HG03095 (cell line): ENCODE measurements around the gene SF1.

Experiments used
- ATAC-seq: cut with Tn5 transposase; IDR thresholded peaks from one replicate; pipeline ENCODE4 v1.9.1; 2021; ENCODE audit warnings: moderate library complexity; ENCODE audit not compliant: unreplicated experiment

Gene SF1

GRCh38 chr11:64728757-64729365, 49.5 kb downstream of the SF1 start:
- ATAC-seq: no peak

GRCh38 chr11:64726867-64727530, 51.3 kb downstream of the SF1 start:
- ATAC-seq: no peak

- ATAC-seq: no peak
Observed at GRCh38 chr11:64726211-64726641, 52.1 kb downstream of the SF1 start.

- no peak for ATAC-seq
Observed at GRCh38 chr11:64724863-64725532, 53.3 kb downstream of the SF1 start.

GRCh38 chr11:64723907-64724862, 54.2 kb downstream of the SF1 start:
- peak; percentile 2 for ATAC-seq

GRCh38 chr11:64723117-64723906, 55.0 kb downstream of the SF1 start, which contains the start of gene NRXN2:
Gene NRXN2, minus strand, starts transcription at chr11:64723197. Its CDS starts 9,498 bp downstream, at chr11:64713699.
- ATAC-seq: peak; percentile 86

- no peak for ATAC-seq
Observed at GRCh38 chr11:64722141-64723065, 55.9 kb downstream of the SF1 start.

GRCh38 chr11:64721359-64721699, 57.0 kb downstream of the SF1 start:
- ATAC-seq: no peak

GRCh38 chr11:64720640-64721358, 57.5 kb downstream of the SF1 start:
- ATAC-seq: no peak

- no peak for ATAC-seq
Observed at GRCh38 chr11:64720167-64720566, 58.2 kb downstream of the SF1 start.

GRCh38 chr11:64719406-64719805, 58.9 kb downstream of the SF1 start:
- no peak for ATAC-seq

GRCh38 chr11:64718780-64719124, 59.6 kb downstream of the SF1 start:
- no peak for ATAC-seq

- no peak for ATAC-seq
Observed at GRCh38 chr11:64718084-64718779, 60.1 kb downstream of the SF1 start.

GRCh38 chr11:64717268-64717578, 61.1 kb downstream of the SF1 start:
- no peak for ATAC-seq

GRCh38 chr11:64716473-64717267, 61.7 kb downstream of the SF1 start:
- ATAC-seq: no peak

- no peak for ATAC-seq
Observed at GRCh38 chr11:64715756-64716472, 62.4 kb downstream of the SF1 start.

- ATAC-seq: no peak
Observed at GRCh38 chr11:64715110-64715509, 63.2 kb downstream of the SF1 start.
